Kidney epithelial cell (primary cell): ENCODE measurements around the gene GABRA1. TPM values are rescaled to one million over a fixed set of nuclear protein-coding genes. Genes with fewer than 3 reads are reported as not detected.

Experiments used
- DNase-seq: peaks from one replicate; pipeline ENCODE4 v3.0.0-alpha.2; 2010; ENCODE audit warnings: low read depth
- H3K27me3 ChIP-seq: 2 replicates; pipeline ENCODE4 v1.6.0; 2011; ENCODE audit warnings: low read length; ENCODE audit not compliant: control insufficient read depth, insufficient read depth
- H3K36me3 ChIP-seq: 2 replicates; pipeline ENCODE4 v1.5.1; 2011; ENCODE audit warnings: low read length; ENCODE audit not compliant: control insufficient read depth, insufficient read depth
- H3K4me3 ChIP-seq: 2 replicates; pipeline ENCODE4 v1.5.1; 2011; ENCODE audit warnings: low read depth, mild to moderate bottlenecking, control low read depth, low read length
- CTCF ChIP-seq: IDR thresholded peaks from 2 replicates; pipeline ENCODE4 v1.5.1; 2011; ENCODE audit warnings: mild to moderate bottlenecking, moderate library complexity, low read length, control low read depth, inconsistent platforms; ENCODE audit not compliant: insufficient read depth, poor library complexity, severe bottlenecking
- total RNA-seq: library from RNA; depleted of rRNA; stranded (reverse); fragments of >200 nt; gene quantifications from 2 replicates; pipeline ENCODE4 v1.2.3, GENCODE V29; 2015

GABRA1 gene
- total RNA-seq, 1 donor from 2014 or later = not detected

DNA sequence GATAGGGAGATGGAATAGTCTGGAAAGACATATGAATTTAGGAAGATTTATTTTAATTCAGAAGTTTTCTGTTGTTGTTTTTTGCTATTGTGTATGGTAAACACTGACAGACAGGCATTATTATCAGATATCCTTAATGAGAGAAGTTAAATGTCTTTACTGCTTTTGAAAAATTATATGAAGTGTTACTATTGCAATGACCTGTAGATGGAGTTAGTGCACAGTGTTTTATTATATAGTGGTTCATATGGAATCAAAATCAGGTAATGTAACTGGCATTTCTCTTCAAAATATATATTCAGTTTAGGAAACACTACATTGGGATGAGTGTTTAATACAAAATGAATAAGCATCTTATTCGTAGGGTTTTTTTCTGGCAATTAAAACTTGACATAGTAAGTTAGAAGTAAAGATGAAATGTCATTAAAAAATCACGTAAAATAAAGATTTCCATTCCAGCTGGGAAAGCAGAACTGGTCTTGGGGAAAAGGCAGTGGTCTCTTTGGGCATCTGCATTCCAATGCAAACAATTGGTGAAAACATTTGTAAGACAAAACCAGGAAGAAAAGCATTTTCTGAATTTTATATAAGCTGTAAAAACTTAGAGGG is 3.9 kb downstream of the GABRA1 start:
- Histone ChIP-seq H3K27me3 (peaks cover 11% of the 10 kb centered on the region), H3K36me3 (no peaks in the 10 kb centered on the region), H3K4me3 (no peak overlapping the region)
- TF ChIP-seq CTCF = peak; percentile 10
- DNase-seq = no peak

DNA sequence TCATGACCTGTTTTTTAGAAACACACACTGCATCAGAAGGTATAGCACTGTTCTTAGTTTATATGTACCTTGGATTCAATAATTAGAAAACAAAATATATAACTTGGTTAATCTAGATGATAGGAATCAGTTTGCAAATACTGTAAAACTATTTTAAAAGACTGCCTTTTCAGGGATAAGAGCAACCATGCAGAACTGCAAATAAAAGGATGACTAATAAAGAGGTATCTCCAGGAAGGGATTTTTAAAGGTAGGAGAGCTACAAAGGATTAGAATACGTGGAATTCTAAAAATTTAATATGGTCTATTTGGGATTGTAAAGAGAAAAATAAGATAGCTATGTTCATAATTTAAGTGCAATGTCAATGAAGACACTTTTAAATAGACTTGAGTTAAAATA is 9.4 kb downstream of the GABRA1 start:
- DNase-seq = no peak
- H3K27me3 ChIP-seq = no peaks in the 10 kb centered on the region
- no peak overlapping the region for H3K4me3 ChIP-seq
- TF ChIP-seq CTCF = no peak
- no peaks in the 10 kb centered on the region for H3K36me3 ChIP-seq

GRCh38 chr5:161863259-161863658 is 15.3 kb downstream of the GABRA1 start:
- DNase-seq = no peak
- TF ChIP-seq CTCF = no peak
- H3K4me3 ChIP-seq = no peak overlapping the region

DNA sequence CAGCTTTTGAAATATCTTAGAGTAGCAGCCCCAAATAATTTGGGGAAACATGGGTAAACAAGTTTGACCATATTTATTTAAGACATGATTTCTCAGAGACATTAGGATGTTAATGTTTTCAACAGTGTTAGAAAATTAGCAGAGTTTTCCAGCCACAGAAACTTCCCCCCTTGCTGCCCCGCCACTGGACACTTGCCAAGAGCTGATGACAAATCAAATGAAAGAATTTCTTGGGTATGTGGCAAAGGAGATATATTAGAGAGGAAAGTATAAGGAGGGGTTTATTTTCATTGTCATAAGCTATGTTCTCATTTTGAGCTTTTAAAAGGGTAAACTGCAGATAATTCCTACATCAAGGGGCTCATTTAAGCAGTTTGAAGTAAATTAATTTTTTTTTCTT is 15.9 kb downstream of the GABRA1 start:
- H3K4me3 ChIP-seq = no peak overlapping the region
- H3K36me3 ChIP-seq = no peaks in the 10 kb centered on the region
- DNase-seq = no peak
- H3K27me3 ChIP-seq = no peaks in the 10 kb centered on the region
- no peak for TF ChIP-seq CTCF

More at GRCh38 chr5:161863259-161863658, 15.3 kb downstream of the GABRA1 start:
- Histone ChIP-seq H3K27me3 (no peaks in the 10 kb centered on the region), H3K36me3 (no peaks in the 10 kb centered on the region)

DNA sequence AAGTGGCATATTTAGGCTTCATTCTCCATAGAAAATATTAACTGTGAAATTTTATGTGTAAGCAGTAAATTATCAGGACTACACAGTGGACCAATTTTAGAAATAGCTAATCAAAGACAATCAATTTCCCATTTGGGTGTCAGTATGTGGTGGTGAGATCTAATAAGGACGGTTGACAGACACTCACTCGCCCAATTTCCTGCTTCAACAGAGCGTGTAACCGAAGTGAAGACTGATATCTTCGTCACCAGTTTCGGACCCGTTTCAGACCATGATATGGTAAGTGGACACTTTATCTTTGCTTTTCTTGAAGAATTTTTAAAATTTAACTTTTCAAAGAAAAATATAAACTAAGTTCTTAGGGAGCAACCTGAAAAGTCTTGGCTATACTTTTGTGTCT is 17.6 kb downstream of the GABRA1 start:
- Histone ChIP-seq H3K36me3 (no peaks in the 10 kb centered on the region), H3K4me3 (no peak overlapping the region), H3K27me3 (no peaks in the 10 kb centered on the region)
- TF ChIP-seq CTCF = no peak
- DNase-seq = no peak

- no peak for TF ChIP-seq CTCF
- H3K4me3 ChIP-seq = no peak overlapping the region
- H3K27me3 ChIP-seq = no peaks in the 10 kb centered on the region
- DNase-seq = no peak
- H3K36me3 ChIP-seq = no peaks in the 10 kb centered on the region
Observed at GRCh38 chr5:161889971-161890370, 42.1 kb downstream of the GABRA1 start.
